Measurements from ENCODE around the gene TOMM40L.
A peak's percentile ranks its signal among the peaks of the same experiment; 100 is the strongest.

The TOMM40L gene

GRCh38 chr1:161182214-161182613 lies 43.6 kb upstream of the TOMM40L start:
- DNase-seq (ENCODE audit: low read depth) = no peak
- no peak overlapping the region for H3K4me3 ChIP-seq (replicated peaks; ENCODE audit: low read depth, low read length)
- no peak for TF ChIP-seq CTCF (IDR thresholded peaks at IDR 0.05; ENCODE audit: low read length, missing control alignments)

- DNase-seq (ENCODE audit: low read depth) = peak; percentile 83
- H3K4me3 ChIP-seq (replicated peaks; ENCODE audit: low read depth, low read length) = no peak overlapping the region
- no peak for TF ChIP-seq CTCF (IDR thresholded peaks at IDR 0.05; ENCODE audit: low read length, missing control alignments)
Measured at GRCh38 chr1:161185282-161185682, 40.6 kb upstream of the TOMM40L start.

- TF ChIP-seq CTCF (IDR thresholded peaks at IDR 0.05; ENCODE audit: low read length, missing control alignments) = no peak
- DNase-seq (ENCODE audit: low read depth) = no peak
- no peak overlapping the region for H3K4me3 ChIP-seq (replicated peaks; ENCODE audit: low read depth, low read length)
Measured at GRCh38 chr1:161185732-161186311, 40.0 kb upstream of the TOMM40L start.

- H3K4me3 ChIP-seq (replicated peaks; ENCODE audit: low read depth, low read length) = no peak overlapping the region
- DNase-seq (ENCODE audit: low read depth) = no peak
- TF ChIP-seq CTCF (IDR thresholded peaks at IDR 0.05; ENCODE audit: low read length, missing control alignments) = no peak
Measured at GRCh38 chr1:161187311-161187710, 38.5 kb upstream of the TOMM40L start.

- TF ChIP-seq CTCF (IDR thresholded peaks at IDR 0.05; ENCODE audit: low read length, missing control alignments) = no peak
- DNase-seq (ENCODE audit: low read depth) = no peak
- H3K4me3 ChIP-seq (replicated peaks; ENCODE audit: low read depth, low read length) = no peak overlapping the region
Measured at GRCh38 chr1:161188381-161188780, 37.5 kb upstream of the TOMM40L start.

GRCh38 chr1:161189036-161189435 lies 36.8 kb upstream of the TOMM40L start:
- H3K4me3 ChIP-seq (replicated peaks; ENCODE audit: low read depth, low read length) = no peak overlapping the region
- no peak for DNase-seq (ENCODE audit: low read depth)
- no peak for TF ChIP-seq CTCF (IDR thresholded peaks at IDR 0.05; ENCODE audit: low read length, missing control alignments)

- no peak for DNase-seq (ENCODE audit: low read depth)
- H3K4me3 ChIP-seq (replicated peaks; ENCODE audit: low read depth, low read length) = no peak overlapping the region
- TF ChIP-seq CTCF (IDR thresholded peaks at IDR 0.05; ENCODE audit: low read length, missing control alignments) = no peak
Measured at GRCh38 chr1:161190962-161191521, 34.8 kb upstream of the TOMM40L start.
